ENCODE results near the gene TPCN2.

TPCN2 gene

DNA sequence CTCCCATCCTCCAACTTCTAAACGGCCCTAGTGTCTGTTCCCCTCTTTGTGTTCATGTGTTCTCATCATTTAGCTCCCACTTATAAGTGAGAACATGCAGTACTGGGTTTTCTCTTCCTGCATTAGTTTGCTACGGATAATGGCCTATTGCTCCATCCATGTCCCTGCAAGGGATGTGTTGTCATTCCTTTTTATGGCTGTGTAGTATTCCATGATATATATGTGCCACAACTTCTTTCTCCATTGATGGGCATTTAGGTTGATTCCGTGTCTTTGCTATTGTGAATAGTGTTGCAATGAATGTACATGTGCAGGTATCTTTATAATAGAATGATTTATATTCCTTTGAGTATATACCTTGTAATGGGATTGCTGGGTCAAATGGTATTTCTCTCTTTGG, 101.4 kb downstream of the TPCN2 start:
- Histone ChIP-seq H3K4me3 (ENCODE audit: low read depth, low read length) (no peak overlapping the region), H3K27me3 (ENCODE audit: insufficient read depth, low read depth, severe bottlenecking) (no peaks in the 10 kb centered on the region), H3K9me3 (ENCODE audit: severe bottlenecking) (peaks cover 22% of the 10 kb centered on the region), H3K27ac (no peak overlapping the region), H3K36me3 (no peaks in the 10 kb centered on the region)
- DNase-seq = no peak
- TF ChIP-seq, protein P1, sequence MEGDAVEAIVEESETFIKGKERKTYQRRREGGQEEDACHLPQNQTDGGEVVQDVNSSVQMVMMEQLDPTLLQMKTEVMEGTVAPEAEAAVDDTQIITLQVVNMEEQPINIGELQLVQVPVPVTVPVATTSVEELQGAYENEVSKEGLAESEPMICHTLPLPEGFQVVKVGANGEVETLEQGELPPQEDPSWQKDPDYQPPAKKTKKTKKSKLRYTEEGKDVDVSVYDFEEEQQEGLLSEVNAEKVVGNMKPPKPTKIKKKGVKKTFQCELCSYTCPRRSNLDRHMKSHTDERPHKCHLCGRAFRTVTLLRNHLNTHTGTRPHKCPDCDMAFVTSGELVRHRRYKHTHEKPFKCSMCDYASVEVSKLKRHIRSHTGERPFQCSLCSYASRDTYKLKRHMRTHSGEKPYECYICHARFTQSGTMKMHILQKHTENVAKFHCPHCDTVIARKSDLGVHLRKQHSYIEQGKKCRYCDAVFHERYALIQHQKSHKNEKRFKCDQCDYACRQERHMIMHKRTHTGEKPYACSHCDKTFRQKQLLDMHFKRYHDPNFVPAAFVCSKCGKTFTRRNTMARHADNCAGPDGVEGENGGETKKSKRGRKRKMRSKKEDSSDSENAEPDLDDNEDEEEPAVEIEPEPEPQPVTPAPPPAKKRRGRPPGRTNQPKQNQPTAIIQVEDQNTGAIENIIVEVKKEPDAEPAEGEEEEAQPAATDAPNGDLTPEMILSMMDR (IDR thresholded peaks at IDR 0.05; ENCODE audit: low read depth, low read length) = no peak

DNA sequence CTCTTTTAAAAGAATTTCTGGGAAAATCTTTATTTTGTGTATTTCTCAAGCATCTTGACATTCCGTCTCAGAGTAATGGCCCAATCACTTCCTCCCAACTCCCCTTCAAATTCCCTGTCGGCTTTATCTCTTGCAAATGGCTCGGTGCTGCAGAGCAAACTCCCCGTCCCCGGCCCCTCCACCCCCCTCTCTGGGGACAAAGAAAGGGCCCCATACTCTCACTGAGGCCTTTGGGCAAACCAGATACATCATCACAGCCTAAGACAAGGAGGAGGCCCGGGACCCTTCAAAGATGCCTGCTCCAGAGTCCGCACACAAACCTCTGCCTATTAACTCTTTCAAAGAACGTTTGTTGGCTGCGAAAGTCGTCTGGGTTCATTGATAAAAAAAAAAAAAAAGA, 103.1 kb downstream of the TPCN2 start:
- TF ChIP-seq, protein P1 (IDR thresholded peaks at IDR 0.05; ENCODE audit: low read depth, low read length) = no peak
- Histone ChIP-seq H3K9me3 (ENCODE audit: severe bottlenecking) (peaks cover 11% of the 10 kb centered on the region), H3K27me3 (ENCODE audit: insufficient read depth, low read depth, severe bottlenecking) (no peaks in the 10 kb centered on the region), H3K27ac (no peak overlapping the region), H3K4me3 (ENCODE audit: low read depth, low read length) (no peak overlapping the region), H3K36me3 (no peaks in the 10 kb centered on the region)
- no peak for DNase-seq

DNA sequence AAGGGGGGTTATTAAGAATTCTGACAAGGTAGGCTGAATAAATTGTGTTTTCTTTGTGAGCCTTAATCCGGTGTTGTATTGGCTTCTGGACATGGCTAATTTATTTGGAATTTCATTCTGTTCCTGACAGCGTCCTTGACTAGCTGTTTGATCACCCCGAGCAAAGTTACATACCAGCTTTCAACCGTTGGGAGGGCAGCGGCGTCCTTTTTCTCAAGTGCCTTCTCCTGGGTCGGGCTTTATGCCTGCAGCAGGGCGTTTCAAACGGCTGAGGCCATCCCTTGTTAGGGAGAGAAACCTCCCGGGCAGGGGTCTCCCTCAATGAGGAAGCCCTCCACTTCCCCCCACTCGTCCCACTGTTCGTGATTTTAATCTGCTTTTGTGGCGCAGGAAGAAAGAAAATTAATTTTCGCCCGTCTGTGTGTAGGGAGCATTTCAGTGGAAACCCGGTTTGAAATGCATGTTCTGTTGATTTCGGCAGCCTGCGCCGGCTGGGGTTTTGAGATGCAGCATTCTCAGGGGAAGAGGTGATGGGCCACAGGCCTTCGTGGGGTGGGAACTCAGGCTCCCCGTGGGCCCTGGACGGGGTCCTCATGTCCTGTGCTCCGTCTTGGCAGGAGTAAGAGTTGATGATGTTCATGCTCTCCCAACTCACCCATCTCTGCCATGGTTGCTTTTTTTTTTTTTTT, 104.1 kb downstream of the TPCN2 start:
- Histone ChIP-seq H3K27ac (no peak overlapping the region), H3K4me3 (ENCODE audit: low read depth, low read length) (no peak overlapping the region), H3K36me3 (no peaks in the 10 kb centered on the region), H3K9me3 (ENCODE audit: severe bottlenecking) (peaks cover 4% of the 10 kb centered on the region), H3K27me3 (ENCODE audit: insufficient read depth, low read depth, severe bottlenecking) (no peaks in the 10 kb centered on the region)
- TF ChIP-seq, protein P1 (IDR thresholded peaks at IDR 0.05; ENCODE audit: low read depth, low read length) = no peak
- no peak for DNase-seq

DNA sequence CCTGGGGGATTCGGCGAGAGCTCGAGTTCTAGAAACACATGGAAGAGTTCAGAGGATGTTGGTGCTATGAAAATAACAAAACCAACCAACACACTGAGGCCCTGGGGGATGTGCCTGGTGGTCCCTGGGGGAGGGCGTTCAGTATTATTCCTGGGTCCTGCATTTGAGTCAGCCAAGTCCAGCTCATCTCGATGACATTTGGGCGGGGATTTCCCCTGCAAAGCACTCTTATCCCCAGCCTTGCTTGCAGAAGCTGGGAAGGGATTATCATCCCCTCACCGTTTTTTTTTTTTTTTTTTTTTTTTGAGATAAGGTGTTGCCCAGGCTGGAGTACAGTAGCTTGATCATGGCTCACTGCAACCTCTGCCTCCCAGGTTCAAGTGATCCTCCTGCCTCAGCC, 104.9 kb downstream of the TPCN2 start:
- TF ChIP-seq, protein P1 (IDR thresholded peaks at IDR 0.05; ENCODE audit: low read depth, low read length) = no peak
- DNase-seq = peak; percentile 71
- H3K36me3 ChIP-seq = no peaks in the 10 kb centered on the region
- H3K9me3 ChIP-seq (ENCODE audit: severe bottlenecking) = peaks cover 2% of the 10 kb centered on the region
- H3K27me3 ChIP-seq (ENCODE audit: insufficient read depth, low read depth, severe bottlenecking) = no peaks in the 10 kb centered on the region
- H3K27ac ChIP-seq = no peak overlapping the region
- no peak overlapping the region for H3K4me3 ChIP-seq (ENCODE audit: low read depth, low read length)

DNA sequence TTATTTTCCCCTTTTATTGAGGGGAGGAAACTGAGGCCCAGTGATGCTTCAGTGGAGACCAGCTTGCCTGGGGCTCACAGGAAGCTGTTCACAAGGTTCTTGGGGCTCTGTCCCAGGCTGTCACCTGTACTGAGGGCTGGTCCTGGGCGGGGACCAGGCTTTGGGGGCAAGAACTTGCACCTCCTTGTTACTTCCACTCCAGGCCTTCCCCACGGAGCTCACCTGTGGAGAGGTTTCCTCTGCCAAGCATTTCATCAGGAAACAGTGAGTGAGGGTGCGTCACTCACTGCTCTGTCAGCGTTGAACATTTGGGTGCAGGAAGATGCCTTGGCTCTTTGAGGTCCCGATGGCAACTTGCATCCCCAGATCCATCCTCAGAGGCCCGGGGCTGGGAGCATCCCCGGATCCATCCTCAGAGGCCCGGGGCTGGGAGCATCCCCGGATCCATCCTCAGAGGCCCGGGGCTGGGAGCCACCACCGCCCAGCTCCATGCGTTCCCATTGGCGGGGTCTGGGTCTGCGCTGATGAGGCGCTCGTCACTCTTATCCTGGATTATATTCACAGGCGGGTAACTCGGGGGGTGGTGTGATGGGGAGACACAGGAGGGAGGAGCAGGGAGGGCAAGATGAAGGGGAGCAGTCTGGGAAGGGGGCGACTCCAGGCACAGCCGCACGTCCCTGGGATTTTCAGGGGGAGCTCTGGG, 105.6 kb downstream of the TPCN2 start:
- H3K27me3 ChIP-seq (ENCODE audit: insufficient read depth, low read depth, severe bottlenecking) = no peaks in the 10 kb centered on the region
- H3K9me3 ChIP-seq (ENCODE audit: severe bottlenecking) = peaks cover 2% of the 10 kb centered on the region
- no peak for DNase-seq
- no peak overlapping the region for H3K27ac ChIP-seq
- no peaks in the 10 kb centered on the region for H3K36me3 ChIP-seq
- no peak overlapping the region for H3K4me3 ChIP-seq (ENCODE audit: low read depth, low read length)
- TF ChIP-seq, protein P1 (IDR thresholded peaks at IDR 0.05; ENCODE audit: low read depth, low read length) = no peak
